HG02798 (cell line): ENCODE results near the gene SMG7.
A peak's percentile ranks its signal among the peaks of the same experiment; 100 is the strongest.

Experiments used
- ATAC-seq: cut with Tn5 transposase; IDR thresholded peaks from one replicate; pipeline ENCODE4 v1.9.1; 2021; ENCODE audit warnings: mild to moderate bottlenecking; ENCODE audit not compliant: unreplicated experiment, poor library complexity

Gene SMG7

DNA sequence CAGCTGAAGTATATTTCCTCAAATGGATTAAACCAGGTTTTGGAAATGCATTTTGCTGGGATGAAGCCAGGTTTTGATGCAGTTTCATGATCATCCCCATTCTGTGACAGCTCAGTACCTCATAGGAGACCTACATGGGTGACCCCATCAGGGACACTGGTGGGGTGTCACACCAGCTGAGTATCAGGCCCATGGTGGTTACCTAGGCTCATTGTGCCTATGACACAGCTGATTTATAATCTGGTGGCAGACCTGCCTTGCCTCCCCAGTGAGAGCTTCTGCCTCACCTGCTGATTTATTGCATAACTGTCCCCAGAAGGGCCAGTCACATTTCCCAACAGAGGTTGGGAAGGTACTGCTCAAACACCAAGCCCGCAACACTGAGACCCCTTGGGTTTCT is 114.2 kb downstream of the SMG7 start:
- no peak for ATAC-seq

DNA sequence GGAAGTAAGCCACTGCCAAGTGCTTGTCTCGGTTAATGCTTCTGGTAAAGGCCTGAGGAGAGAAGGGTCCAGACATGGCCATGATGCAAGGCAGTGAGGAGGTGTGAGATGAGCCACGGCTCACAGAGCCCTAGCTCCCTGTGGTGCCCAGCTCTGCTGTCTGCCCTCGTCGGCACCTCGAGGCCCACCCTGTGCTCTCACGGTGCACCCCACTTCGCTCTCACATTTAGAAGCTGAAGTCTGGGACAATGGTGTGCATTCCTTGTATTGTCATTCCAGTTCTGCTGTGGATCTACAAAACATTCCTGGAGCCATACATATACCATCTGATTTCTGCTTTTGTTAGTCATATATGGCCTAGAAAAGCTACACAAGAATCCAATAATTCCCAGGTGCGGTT is 114.6 kb downstream of the SMG7 start:
- no peak for ATAC-seq

GRCh38 chr1:183588827-183589226 is 116.5 kb downstream of the SMG7 start:
- ATAC-seq, result no peak

DNA sequence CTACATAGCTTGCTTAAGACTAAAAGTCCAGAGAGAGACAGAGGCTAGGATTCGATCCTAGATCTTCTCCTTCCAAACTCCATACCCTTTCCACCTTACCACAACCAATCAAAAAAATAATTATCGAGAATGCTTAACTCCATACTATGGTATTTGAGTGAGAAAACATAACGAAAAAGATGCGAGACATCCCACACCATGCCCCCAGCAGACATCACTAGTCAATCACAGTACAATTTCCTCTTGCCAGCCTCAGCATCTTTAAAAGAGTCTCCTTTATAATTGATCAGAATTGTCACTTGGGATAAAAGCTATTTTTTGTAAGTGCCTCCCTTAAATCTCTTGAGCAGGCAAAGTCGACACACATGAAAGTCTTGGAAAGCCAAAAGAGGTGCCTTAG is 117.1 kb downstream of the SMG7 start:
- ATAC-seq, result no peak

GRCh38 chr1:183589874-183590243 is 117.6 kb downstream of the SMG7 start:
- peak; percentile 12 for ATAC-seq

- ATAC-seq, result peak; percentile 81
These were observed 118.2 kb downstream of the SMG7 start, which contains the start of gene NCF2 for GRCh38 chr1:183590244-183591191. TSS of gene NCF2 (minus strand) at chr1:183590459. CDS start at chr1:183590329, 130 bp downstream.

DNA sequence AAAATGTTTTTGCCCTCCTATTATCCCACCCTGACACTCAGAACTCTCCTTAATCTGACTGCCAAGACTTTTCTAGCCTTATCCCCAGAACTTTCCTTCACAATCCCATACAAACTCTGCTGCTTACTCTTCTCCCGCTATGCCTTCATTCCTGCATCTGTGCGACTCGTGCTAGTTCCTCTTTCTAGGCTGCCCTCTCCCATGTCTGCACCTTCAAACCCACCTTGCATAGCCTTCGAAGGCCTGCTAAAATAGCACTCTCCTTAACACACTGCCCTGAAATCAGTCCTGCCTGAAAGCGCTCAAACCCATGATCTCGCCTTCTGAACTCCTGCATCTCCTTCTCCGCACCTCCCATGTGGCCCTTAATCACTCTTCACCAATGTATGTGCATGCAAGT is 120.4 kb downstream of the SMG7 start:
- no peak for ATAC-seq

DNA sequence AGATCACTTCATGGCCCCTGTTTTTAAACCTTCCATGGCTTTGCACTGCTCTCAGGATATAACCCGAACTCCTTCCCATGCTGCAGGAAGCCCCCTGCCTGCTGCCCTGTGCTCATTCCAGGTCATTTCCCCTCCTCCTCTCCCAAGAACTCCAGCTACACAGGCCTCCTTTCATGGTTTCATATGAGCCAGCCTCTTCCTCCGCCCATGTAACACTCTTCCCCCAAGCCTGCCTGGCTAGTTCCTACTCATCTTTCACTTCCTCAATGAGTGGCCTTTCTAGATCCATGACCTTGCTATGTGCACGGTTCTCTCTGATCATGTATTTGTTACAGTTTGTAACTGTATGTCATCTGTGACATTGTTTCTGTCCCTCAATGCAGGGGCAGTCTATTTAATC is 121.1 kb downstream of the SMG7 start:
- ATAC-seq, result peak; percentile 46

DNA sequence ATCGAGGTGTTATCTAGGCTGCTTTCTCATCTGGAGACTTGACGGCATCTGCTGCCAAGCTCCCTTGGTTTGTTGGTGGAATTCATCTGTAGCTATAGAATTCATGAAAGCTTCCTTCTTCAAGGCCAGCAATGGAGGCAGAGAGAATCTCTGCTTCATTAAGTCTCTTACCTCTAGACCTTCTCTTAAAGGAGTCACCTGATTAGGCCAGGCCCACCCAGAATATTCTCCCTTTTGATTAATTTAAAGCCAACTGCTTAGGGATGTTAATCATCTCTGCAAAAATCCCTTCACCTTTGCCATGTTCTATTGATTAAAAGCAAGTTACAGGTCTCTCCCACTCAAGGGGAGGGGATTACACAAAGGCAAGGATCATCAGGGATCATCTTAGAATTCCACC is 123.2 kb downstream of the SMG7 start:
- ATAC-seq, result no peak

DNA sequence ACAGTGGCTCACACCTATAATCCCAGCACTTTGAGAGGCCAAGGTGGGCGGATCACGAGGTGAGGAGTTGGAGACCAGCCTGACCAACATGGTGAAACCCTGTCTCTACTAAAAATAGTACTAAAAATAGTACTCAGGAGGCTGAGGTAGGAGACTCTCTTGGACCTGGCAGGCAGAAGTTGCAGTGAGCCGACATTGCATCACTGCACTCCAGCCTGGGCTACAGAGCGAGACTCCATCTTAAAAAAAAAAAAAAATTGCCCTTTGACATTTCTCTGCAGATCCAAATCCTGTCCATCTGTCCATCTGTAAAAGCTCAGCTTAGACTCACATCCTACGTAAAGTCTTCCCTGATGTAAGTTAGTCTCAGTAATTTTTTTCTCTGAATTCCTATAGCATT is 124.2 kb downstream of the SMG7 start:
- no peak for ATAC-seq

DNA sequence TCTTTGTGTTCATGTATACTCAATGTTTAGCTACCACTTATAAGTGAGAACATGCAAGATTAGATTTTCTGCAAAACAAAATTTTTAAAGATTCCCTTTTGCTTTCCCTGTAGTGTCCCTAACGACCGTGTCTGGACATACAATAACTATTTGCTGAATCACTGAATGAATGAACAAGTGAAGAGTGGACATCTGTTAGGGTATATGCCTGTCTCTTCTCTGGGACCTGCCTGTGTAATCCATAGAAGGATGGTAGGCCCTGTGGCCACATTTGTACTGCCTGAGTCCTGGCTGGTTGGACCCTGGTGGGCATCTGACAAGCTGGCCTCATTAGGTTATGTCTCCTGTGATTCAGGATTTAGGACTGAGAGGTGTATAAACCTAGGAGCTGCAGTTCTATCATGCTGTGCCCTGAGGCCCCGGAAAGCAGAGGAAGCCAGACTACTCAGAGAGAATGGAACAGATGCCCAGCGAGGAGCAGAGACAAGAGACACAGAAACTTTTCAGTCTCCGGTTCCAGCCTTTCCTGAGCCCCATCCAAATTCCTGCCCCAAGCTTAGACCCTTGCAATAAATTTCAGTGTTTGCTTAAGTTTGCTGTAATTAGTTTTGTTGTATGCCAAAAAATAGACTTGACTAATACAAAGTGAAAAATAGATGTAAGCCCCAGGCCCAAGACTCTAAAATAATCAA is 125.5 kb downstream of the SMG7 start:
- no peak for ATAC-seq

DNA sequence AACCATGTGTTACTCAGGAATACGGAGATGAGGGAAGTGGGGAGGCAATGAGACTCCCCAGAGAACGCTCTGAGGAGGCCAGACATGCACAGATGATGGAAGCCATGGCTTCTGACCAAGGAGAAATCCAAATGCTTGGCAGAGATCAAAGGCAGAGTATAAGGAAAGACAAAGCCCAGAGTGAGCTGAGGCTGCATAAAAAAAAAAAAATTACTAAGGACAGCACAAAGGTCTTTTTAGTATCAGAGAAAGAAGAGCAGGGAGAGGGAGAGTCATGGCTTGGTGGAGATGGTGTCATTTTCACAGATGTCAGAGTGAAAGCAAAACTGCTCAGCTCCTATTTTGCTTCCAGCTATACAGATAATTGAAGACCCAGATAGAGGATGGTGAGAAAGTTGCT is 126.1 kb downstream of the SMG7 start:
- ATAC-seq, result peak; percentile 68

GRCh38 chr1:183600136-183600535 is 127.8 kb downstream of the SMG7 start:
- ATAC-seq, result no peak

DNA sequence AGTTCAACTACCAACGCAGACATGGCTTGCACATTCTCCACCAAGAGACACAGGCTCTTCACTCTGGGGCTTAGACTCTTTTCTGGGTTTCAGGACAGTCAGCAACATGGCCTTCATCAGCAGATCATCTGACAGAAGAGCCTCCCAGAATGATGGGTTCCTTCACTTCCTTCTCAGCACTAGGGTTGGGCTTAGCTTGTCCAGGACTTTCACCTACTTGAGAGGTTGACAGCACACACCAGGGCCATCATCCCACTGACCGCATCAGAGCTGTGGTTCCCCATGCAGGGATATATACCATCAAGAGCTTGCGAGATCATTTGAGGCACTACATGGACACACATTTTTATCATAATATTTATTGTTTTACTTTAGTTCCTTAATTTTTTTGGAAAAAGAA is 128.3 kb downstream of the SMG7 start:
- no peak for ATAC-seq

DNA sequence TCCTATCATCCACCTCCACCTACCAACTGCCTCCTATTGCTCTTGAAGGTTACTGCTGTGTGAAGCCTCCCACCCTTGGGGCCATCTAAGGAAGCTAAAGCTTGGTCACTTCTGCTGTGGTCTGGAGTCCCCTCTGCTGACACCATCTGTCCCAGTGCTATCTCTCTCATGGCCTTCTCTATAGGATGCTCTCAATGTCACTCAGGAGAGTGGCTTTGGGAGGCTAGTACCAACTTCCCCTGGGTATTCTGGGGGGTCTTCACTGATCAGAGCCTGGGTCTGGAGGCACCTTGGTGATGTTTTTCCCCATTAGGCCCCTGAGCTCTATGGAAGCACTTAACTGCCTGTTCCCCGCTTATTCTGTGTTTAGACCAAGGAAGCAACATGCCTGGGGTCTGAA is 130.2 kb downstream of the SMG7 start:
- no peak for ATAC-seq
